SU-DHL-6 (cell line): ENCODE results near the gene CIAO2A.

ENCODE experiments used
- H2AFZ ChIP-seq: fragments of 200-600 bp; sonication (generic); 2 replicates; pipeline ENCODE4 v1.6.1; 2014; ENCODE audit warnings: low read depth, mild to moderate bottlenecking, moderate library complexity, mixed read lengths, antibody characterized with exemption, low read length; ENCODE audit not compliant: severe bottlenecking
- H3F3A ChIP-seq: fragments of 200-600 bp; shearing (Covaris generic); 2 replicates; pipeline ENCODE4 v1.6.0; 2016; ENCODE audit warnings: antibody characterized with exemption, mild to moderate bottlenecking; ENCODE audit not compliant: insufficient read depth
- H3K27ac ChIP-seq: fragments of 200-600 bp; sonication (generic); 2 replicates; pipeline ENCODE4 v1.5.1; 2016; ENCODE audit warnings: low read depth, mild to moderate bottlenecking, low read length, moderate library complexity, mixed read lengths
- H3K27me3 ChIP-seq: fragments of 200-600 bp; sonication (generic), shearing (Covaris generic); 2 replicates; pipeline ENCODE4 v1.6.0; 2014; ENCODE audit warnings: mild to moderate bottlenecking, low read length
- H3K36me3 ChIP-seq: fragments of 200-600 bp; sonication (generic); 2 replicates; pipeline ENCODE4 v1.6.1; 2014; ENCODE audit warnings: mild to moderate bottlenecking, low read length, mixed read lengths
- H3K4me2 ChIP-seq: fragments of 300-600, 200-600 bp; shearing (Covaris generic), sonication (generic); 2 replicates; pipeline ENCODE4 v1.6.0; 2014; ENCODE audit warnings: low read length, low read depth, mild to moderate bottlenecking; ENCODE audit not compliant: poor library complexity, severe bottlenecking
- H3K4me3 ChIP-seq: fragments of 200-600 bp; sonication (generic); 2 replicates; pipeline ENCODE4 v1.5.1; 2014; ENCODE audit warnings: antibody characterized with exemption, low read length, mild to moderate bottlenecking, mixed read lengths; ENCODE audit not compliant: insufficient read depth, poor library complexity, severe bottlenecking
- H3K79me2 ChIP-seq: fragments of 200-600 bp; sonication (generic); 2 replicates; pipeline ENCODE4 v1.6.1; 2014; ENCODE audit warnings: mild to moderate bottlenecking, low read length, moderate library complexity; ENCODE audit not compliant: insufficient read depth
- H3K9ac ChIP-seq: fragments of 200-600 bp; sonication (generic); 2 replicates; pipeline ENCODE4 v1.7.0; 2014; ENCODE audit warnings: mild to moderate bottlenecking, low read length
- H3K9me2 ChIP-seq: fragments of 200-600 bp; sonication (generic); replicated peaks from 2 replicates; pipeline ENCODE4 v1.6.1; 2014; ENCODE audit warnings: low read length; ENCODE audit not compliant: insufficient read depth
- H3K9me3 ChIP-seq: fragments of 200-600 bp; sonication (generic); 2 replicates; pipeline ENCODE4 v1.6.1; 2014; ENCODE audit warnings: low read length, mixed read lengths; ENCODE audit not compliant: insufficient read depth
- H4K20me1 ChIP-seq: fragments of 200-600 bp; sonication (generic); 2 replicates; pipeline ENCODE4 v1.6.1; 2014; ENCODE audit warnings: low read depth, mild to moderate bottlenecking, antibody characterized with exemption, low read length, moderate library complexity, mixed read lengths
- CTCF ChIP-seq: fragments of 200-600 bp; sonication (generic); IDR thresholded peaks from one replicate; pipeline ENCODE4 v1.5.1; 2017; ENCODE audit warnings: antibody characterized with exemption, mild to moderate bottlenecking, low read length, moderate library complexity; ENCODE audit not compliant: insufficient read depth, poor library complexity, severe bottlenecking
- EZH2phosphoT487 ChIP-seq: fragments of 200-600 bp; sonication (generic), shearing (Covaris generic); conservative IDR thresholded peaks from 2 replicates; pipeline ENCODE4 v1.6.1; 2018; ENCODE audit warnings: mild to moderate bottlenecking, antibody characterized with exemption, low read length, moderate library complexity, mixed read lengths

Gene CIAO2A

GRCh38 chr15:64038878-64039610 lies 54.6 kb downstream of the CIAO2A start:
- no peaks in the 10 kb centered on the region for H3K36me3 ChIP-seq
- no peak overlapping the region for H3K4me3 ChIP-seq
- no peaks in the 10 kb centered on the region for H3K79me2 ChIP-seq
- H3F3A ChIP-seq: no peaks in the 10 kb centered on the region
- H3K4me2 ChIP-seq: no peak overlapping the region
- H3K9me2 ChIP-seq: no peaks in the 10 kb centered on the region
- TF ChIP-seq EZH2phosphoT487 (no peak), CTCF (no peak)
- H2AFZ ChIP-seq: no peak overlapping the region
- H3K9me3 ChIP-seq: no peaks in the 10 kb centered on the region
- no peak overlapping the region for H3K27ac ChIP-seq
- no peaks in the 10 kb centered on the region for H4K20me1 ChIP-seq
- no peaks in the 10 kb centered on the region for H3K27me3 ChIP-seq
- H3K9ac ChIP-seq: no peak overlapping the region

- Histone ChIP-seq H3K27ac (no peak overlapping the region), H3K27me3 (no peaks in the 10 kb centered on the region), H3K4me3 (no peak overlapping the region), H3K79me2 (no peaks in the 10 kb centered on the region), H3F3A (no peaks in the 10 kb centered on the region), H3K36me3 (no peaks in the 10 kb centered on the region), H3K9ac (no peak overlapping the region), H3K9me2 (no peaks in the 10 kb centered on the region), H3K9me3 (no peaks in the 10 kb centered on the region), H4K20me1 (no peaks in the 10 kb centered on the region), H2AFZ (no peak overlapping the region), H3K4me2 (no peak overlapping the region)
- TF ChIP-seq CTCF (no peak), EZH2phosphoT487 (no peak)
Observed at GRCh38 chr15:64037966-64038365, 55.7 kb downstream of the CIAO2A start.

- Histone ChIP-seq H3K9me2 (no peaks in the 10 kb centered on the region), H2AFZ (no peak overlapping the region)
Observed at GRCh38 chr15:64037116-64037515, 56.5 kb downstream of the CIAO2A start.

More at GRCh38 chr15:64037116-64037515, 56.5 kb downstream of the CIAO2A start:
- H3K9ac ChIP-seq: no peak overlapping the region
- no peaks in the 10 kb centered on the region for H3K79me2 ChIP-seq
- H3K27me3 ChIP-seq: no peaks in the 10 kb centered on the region
- no peaks in the 10 kb centered on the region for H3F3A ChIP-seq
- no peak overlapping the region for H3K4me3 ChIP-seq
- no peak for TF ChIP-seq CTCF
- TF ChIP-seq EZH2phosphoT487: no peak
- no peaks in the 10 kb centered on the region for H3K36me3 ChIP-seq
- H4K20me1 ChIP-seq: no peaks in the 10 kb centered on the region
- H3K27ac ChIP-seq: no peak overlapping the region
- no peaks in the 10 kb centered on the region for H3K9me3 ChIP-seq
- no peak overlapping the region for H3K4me2 ChIP-seq
